ENCODE data around the gene TRAF5. TPM values are rescaled to one million over a fixed set of nuclear protein-coding genes. Genes with fewer than 3 reads are reported as not detected.

TRAF5 gene
- polyA plus RNA-seq, 1 experiment, result 22.0 TPM

DNA sequence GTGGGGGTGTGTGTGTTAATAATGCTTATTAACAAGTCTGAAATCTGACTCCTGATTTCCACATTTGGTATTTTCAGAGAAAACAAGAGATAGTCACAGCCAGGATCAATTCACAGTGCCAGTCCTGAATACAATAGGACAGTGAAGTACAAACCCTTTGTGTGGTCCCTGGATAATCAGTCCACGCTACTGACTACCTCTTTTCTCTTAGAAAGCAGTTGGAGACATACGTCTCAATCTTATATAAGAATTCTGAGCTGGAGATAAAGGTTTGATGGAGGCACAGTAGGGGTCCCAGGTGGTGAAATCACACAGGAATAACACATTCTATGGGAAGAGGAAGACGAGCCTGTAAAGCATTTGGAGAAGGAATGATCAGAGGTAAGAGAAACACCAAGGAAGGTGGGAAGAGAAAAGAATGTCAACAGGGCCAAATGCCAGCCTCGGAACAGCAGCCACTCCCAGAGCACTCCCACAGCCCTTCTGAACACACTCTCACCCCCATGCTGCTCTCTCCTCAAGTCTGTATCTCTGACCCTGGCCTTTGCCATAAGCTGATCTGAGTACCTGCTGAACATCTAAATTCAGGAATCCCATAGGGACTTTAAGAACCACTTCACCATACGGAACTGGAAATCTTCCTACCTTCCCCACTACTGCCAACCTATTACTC, 48.6 kb downstream of the TRAF5 start:
- no peak for DNase-seq (ENCODE audit: low read depth, low spot score)
- Histone ChIP-seq H3K27ac (ENCODE audit: low read depth, low read length) (no peak overlapping the region), H3K4me3 (ENCODE audit: low read depth, low read length) (no peak overlapping the region), H3K27me3 (ENCODE audit: control insufficient read depth, insufficient read depth, low read length) (no peaks in the 10 kb centered on the region), H3K9me3 (ENCODE audit: control insufficient read depth, insufficient read depth, low read length) (no peaks in the 10 kb centered on the region)
- TF ChIP-seq, protein P1, sequence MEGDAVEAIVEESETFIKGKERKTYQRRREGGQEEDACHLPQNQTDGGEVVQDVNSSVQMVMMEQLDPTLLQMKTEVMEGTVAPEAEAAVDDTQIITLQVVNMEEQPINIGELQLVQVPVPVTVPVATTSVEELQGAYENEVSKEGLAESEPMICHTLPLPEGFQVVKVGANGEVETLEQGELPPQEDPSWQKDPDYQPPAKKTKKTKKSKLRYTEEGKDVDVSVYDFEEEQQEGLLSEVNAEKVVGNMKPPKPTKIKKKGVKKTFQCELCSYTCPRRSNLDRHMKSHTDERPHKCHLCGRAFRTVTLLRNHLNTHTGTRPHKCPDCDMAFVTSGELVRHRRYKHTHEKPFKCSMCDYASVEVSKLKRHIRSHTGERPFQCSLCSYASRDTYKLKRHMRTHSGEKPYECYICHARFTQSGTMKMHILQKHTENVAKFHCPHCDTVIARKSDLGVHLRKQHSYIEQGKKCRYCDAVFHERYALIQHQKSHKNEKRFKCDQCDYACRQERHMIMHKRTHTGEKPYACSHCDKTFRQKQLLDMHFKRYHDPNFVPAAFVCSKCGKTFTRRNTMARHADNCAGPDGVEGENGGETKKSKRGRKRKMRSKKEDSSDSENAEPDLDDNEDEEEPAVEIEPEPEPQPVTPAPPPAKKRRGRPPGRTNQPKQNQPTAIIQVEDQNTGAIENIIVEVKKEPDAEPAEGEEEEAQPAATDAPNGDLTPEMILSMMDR (IDR thresholded peaks at IDR 0.05; ENCODE audit: low read depth, low read length), result no peak
- POLR2A ChIA-PET, result no interaction called here
- CTCF ChIA-PET, result no interaction called here

DNA sequence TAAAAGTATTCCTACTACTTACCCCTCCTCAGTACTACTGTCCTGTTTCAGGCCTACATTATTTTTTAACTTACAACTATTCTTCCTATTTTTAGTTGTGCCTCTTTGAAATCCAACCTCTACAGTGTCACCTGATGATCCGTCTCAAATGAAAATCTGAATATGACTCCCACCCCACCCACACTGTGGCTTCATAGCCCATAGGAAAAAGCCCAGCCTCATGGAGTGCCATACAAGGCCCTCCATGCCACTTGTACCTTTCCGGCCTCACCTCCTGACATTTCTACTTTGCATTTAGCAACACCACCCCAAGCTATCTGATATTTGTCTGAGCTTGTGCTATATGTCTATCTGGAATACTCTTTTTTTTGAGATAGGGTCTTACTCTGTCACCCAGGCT, 49.3 kb downstream of the TRAF5 start:
- CTCF ChIA-PET, result no interaction called here
- POLR2A ChIA-PET, result no interaction called here
- Histone ChIP-seq H3K27ac (ENCODE audit: low read depth, low read length) (no peak overlapping the region), H3K9me3 (ENCODE audit: control insufficient read depth, insufficient read depth, low read length) (no peaks in the 10 kb centered on the region), H3K27me3 (ENCODE audit: control insufficient read depth, insufficient read depth, low read length) (no peaks in the 10 kb centered on the region), H3K4me3 (ENCODE audit: low read depth, low read length) (no peak overlapping the region)
- TF ChIP-seq, protein P1 (IDR thresholded peaks at IDR 0.05; ENCODE audit: low read depth, low read length), result no peak
- no peak for DNase-seq (ENCODE audit: low read depth, low spot score)

DNA sequence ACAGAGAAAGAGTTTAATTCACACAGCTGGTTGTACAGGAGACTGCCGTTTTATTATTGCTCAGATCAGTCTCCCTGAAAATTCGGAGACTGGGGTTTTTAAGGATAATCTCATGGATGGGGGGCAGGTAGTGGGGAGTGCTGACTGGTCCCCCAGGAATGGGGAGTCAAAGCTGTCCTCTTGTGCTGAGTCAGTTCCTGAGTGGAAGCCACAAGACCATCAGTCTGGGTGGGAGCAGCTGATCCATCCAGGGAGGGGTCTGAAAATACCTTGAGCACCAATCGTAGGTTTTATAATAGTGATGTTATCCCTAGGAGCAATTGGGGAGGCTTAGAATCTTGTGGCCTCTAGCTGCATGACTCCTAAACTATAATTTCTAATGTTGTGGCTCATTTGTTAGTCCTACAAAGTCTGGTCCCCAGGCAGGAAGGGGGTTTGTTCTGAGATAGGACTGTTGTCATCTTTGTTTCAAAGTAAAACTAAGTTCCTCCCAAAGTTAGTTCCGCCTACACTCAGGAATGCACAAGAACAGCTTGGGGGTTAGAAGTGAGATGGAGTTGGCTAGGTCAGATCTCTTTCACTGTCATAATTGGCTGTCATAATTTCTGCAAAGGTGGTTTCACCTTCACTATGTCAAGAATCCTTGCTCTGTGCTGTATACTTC, 50.3 kb downstream of the TRAF5 start:
- ChIA-PET CTCF (no interaction called here), POLR2A (no interaction called here)
- no peak overlapping the region for H3K4me3 ChIP-seq (ENCODE audit: low read depth, low read length)
- no peaks in the 10 kb centered on the region for H3K9me3 ChIP-seq (ENCODE audit: control insufficient read depth, insufficient read depth, low read length)
- TF ChIP-seq, protein P1 (IDR thresholded peaks at IDR 0.05; ENCODE audit: low read depth, low read length), result no peak
- DNase-seq (ENCODE audit: low read depth, low spot score), result no peak
- no peak overlapping the region for H3K27ac ChIP-seq (ENCODE audit: low read depth, low read length)
- no peaks in the 10 kb centered on the region for H3K27me3 ChIP-seq (ENCODE audit: control insufficient read depth, insufficient read depth, low read length)

DNA sequence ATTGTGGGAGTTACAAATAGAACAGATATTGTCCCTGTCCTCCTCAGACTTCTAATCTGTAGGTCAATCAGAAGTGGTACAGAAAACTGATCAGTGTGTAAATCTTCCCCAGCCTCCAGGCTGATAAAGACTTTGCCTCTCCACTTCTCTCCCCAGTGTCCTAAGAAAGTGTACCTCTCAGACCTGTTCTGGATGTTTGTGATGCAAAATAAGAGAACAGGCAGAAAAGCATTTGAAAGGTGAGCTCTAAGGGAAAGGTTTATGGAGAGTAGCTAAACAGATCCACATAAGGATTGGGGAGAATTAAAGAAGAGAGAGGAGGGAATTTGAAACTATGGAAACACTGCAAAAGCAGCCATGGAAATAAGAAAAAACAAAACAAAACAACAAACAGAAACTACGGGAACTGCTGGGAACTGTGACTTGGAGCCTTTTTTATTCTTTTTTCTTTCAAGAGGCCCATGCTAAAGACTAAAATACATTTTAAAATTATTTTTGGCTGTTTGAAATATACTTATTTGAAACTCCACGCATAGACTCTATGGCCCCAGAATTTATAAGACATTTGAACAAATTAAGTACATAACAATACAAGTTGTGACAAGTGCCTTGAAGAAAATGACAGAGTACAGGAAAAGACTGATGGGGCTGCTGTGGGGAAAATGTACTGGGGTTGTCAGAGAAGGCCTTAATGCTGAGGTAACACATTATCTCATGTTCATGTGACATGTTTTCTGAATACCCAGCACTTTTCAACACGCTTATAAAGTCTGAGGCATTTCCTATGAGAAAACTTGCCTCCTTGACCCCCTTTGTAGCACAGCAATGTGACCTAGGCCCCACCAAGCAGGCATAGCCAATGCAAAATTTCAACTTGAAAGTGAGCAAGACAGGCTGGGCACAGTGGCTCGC, 51.2 kb downstream of the TRAF5 start:
- POLR2A ChIA-PET, result no interaction called here
- Histone ChIP-seq H3K9me3 (ENCODE audit: control insufficient read depth, insufficient read depth, low read length) (no peaks in the 10 kb centered on the region), H3K27ac (ENCODE audit: low read depth, low read length) (no peak overlapping the region), H3K4me3 (ENCODE audit: low read depth, low read length) (no peak overlapping the region), H3K27me3 (ENCODE audit: control insufficient read depth, insufficient read depth, low read length) (no peaks in the 10 kb centered on the region)
- CTCF ChIA-PET, result no interaction called here
- TF ChIP-seq, protein P1 (IDR thresholded peaks at IDR 0.05; ENCODE audit: low read depth, low read length), result no peak
- DNase-seq (ENCODE audit: low read depth, low spot score), result no peak
